GM06990 (cell line): ENCODE measurements around the gene JAK1.

Experiments used
- DNase-seq: peaks from one replicate; pipeline ENCODE4 v3.0.0-alpha.2; 2011; ENCODE audit not compliant: insufficient read length; ENCODE audit errors: extremely low read depth
- H3K27me3 ChIP-seq: replicated peaks from 2 replicates; pipeline ENCODE4 v1.6.0; 2011; ENCODE audit warnings: low read length; ENCODE audit not compliant: control insufficient read depth, insufficient read depth
- H3K36me3 ChIP-seq: 2 replicates; pipeline ENCODE4 v1.5.1; 2011; ENCODE audit warnings: low read length; ENCODE audit not compliant: control insufficient read depth, insufficient read depth
- H3K4me3 ChIP-seq: replicated peaks from 2 replicates; pipeline ENCODE4 v1.5.1; 2011; ENCODE audit warnings: low read depth, mild to moderate bottlenecking, control low read depth, low read length
- CTCF ChIP-seq: IDR thresholded peaks from 2 replicates; pipeline ENCODE4 v1.5.1; 2011; ENCODE audit warnings: low read length, control low read depth, mild to moderate bottlenecking, inconsistent platforms; ENCODE audit not compliant: insufficient read depth, poor library complexity, severe bottlenecking

JAK1 gene

GRCh38 chr1:64929221-64929620, 37.1 kb downstream of the JAK1 start:
- H3K36me3 ChIP-seq: no peaks in the 10 kb centered on the region
- H3K27me3 ChIP-seq: no peaks in the 10 kb centered on the region
- no peak for TF ChIP-seq CTCF
- DNase-seq: no peak
- H3K4me3 ChIP-seq: no peak overlapping the region

GRCh38 chr1:64928325-64928724, 38.0 kb downstream of the JAK1 start:
- no peaks in the 10 kb centered on the region for H3K36me3 ChIP-seq
- H3K27me3 ChIP-seq: no peaks in the 10 kb centered on the region
- no peak overlapping the region for H3K4me3 ChIP-seq
- DNase-seq: no peak
- no peak for TF ChIP-seq CTCF

- DNase-seq: no peak
- TF ChIP-seq CTCF: no peak
- no peaks in the 10 kb centered on the region for H3K27me3 ChIP-seq
- H3K36me3 ChIP-seq: no peaks in the 10 kb centered on the region
- no peak overlapping the region for H3K4me3 ChIP-seq
Measured at GRCh38 chr1:64925594-64925993, 40.8 kb downstream of the JAK1 start.

GRCh38 chr1:64923294-64923718, 43.0 kb downstream of the JAK1 start:
- Histone ChIP-seq H3K36me3 (no peaks in the 10 kb centered on the region), H3K27me3 (no peaks in the 10 kb centered on the region), H3K4me3 (no peak overlapping the region)
- no peak for DNase-seq
- TF ChIP-seq CTCF: no peak

DNA sequence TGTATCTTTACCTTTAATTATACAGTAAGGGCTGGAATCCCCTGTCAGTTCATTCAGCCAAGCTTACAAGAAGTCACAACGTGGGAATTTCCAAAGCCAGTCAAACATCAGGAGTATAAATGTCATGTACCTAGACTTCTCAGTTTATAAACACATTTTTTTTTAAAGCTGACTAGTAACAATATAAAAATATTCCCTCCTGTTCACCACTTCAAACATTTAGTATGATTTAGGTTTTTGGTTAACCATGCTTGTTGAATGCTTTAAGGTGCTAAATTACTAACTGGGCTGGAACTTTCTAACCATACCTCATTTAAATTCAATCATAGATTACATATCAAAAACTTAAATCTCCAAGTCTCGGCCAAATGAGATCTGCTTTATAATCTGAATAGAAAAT, 44.0 kb downstream of the JAK1 start:
- DNase-seq: no peak
- Histone ChIP-seq H3K27me3 (no peaks in the 10 kb centered on the region), H3K36me3 (no peaks in the 10 kb centered on the region), H3K4me3 (no peak overlapping the region)
- no peak for TF ChIP-seq CTCF

DNA sequence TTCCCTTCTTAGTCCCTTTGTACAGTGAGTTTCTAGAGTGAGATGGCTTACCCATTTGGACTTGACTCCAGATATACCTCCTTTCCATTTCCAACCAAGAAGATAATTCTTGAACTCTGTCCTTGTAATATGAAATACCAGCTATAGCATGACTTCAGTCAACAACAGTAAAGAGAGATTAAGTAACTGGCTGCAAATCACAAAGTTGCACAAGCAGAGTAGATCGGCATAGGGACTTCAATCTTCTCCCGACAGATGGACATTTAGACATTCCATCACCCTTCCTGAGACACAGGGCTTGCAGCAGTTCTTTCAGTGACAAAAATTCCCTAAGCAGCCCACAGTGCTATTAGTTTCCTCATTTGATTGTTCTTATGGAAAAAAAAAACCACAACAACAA, 44.6 kb downstream of the JAK1 start:
- Histone ChIP-seq H3K4me3 (no peak overlapping the region), H3K27me3 (no peaks in the 10 kb centered on the region), H3K36me3 (no peaks in the 10 kb centered on the region)
- no peak for DNase-seq
- no peak for TF ChIP-seq CTCF
